Stimulated activated effector memory CD8-positive, alpha-beta T cell treated with anti-CD3 and anti-CD28 coated beads, Interleukin-12 subunit alpha, Interleukin-12 subunit beta, amount 100 ng/mL, for 72 hours (primary cell): ENCODE measurements around the gene MUC5B.

Experiments used
- ATAC-seq: fragments of 150-1000 bp; cut with Tn5 transposase; 2 replicates; pipeline ENCODE4 v1.10.0; 2021
- DNase-seq, 2 donors: peaks; one replicate each; pipeline ENCODE4 v3.0.0; 2021 to 2022; ENCODE audit warnings: low spot score in 2 of 2
- H3K27ac Mint-ChIP-seq: one replicate; pipeline ENCODE4 v1.8.0; 2022; ENCODE audit warnings: mild to moderate bottlenecking, mixed read lengths
- H3K36me3 Mint-ChIP-seq: one replicate; pipeline ENCODE4 v1.8.0; 2022; ENCODE audit warnings: mild to moderate bottlenecking, mixed read lengths
- H3K4me1 Mint-ChIP-seq: one replicate; pipeline ENCODE4 v1.8.0; 2022; ENCODE audit warnings: mixed read lengths
- H3K4me3 Mint-ChIP-seq: one replicate; pipeline ENCODE4 v1.8.0; 2022; ENCODE audit warnings: mild to moderate bottlenecking, mixed read lengths
- H3K9me3 Mint-ChIP-seq: one replicate; pipeline ENCODE4 v1.8.0; 2022; ENCODE audit warnings: mixed read lengths

Gene MUC5B

GRCh38 chr11:1230456-1231395 lies 7.9 kb downstream of the MUC5B start:
- ATAC-seq (no peak), DNase-seq (no peak)
- Mint-ChIP-seq H3K4me1 (no peaks in the 10 kb centered on the region), H3K4me3 (no peak overlapping the region), H3K36me3 (no peaks in the 10 kb centered on the region), H3K27ac (no peak overlapping the region), H3K9me3 (no peaks in the 10 kb centered on the region)

- Mint-ChIP-seq H3K9me3 (no peaks in the 10 kb centered on the region), H3K4me1 (no peaks in the 10 kb centered on the region), H3K36me3 (no peaks in the 10 kb centered on the region), H3K27ac (no peak overlapping the region), H3K4me3 (no peak overlapping the region)
- DNase-seq (no peak), ATAC-seq (no peak)
These were observed 8.6 kb downstream of the MUC5B start for GRCh38 chr11:1231396-1232020.

- ATAC-seq (no peak), DNase-seq (no peak)
- no peaks in the 10 kb centered on the region for H3K4me1 Mint-ChIP-seq
- H3K4me3 Mint-ChIP-seq: no peak overlapping the region
- no peaks in the 10 kb centered on the region for H3K36me3 Mint-ChIP-seq
- no peak overlapping the region for H3K27ac Mint-ChIP-seq
- no peaks in the 10 kb centered on the region for H3K9me3 Mint-ChIP-seq
These were observed 9.4 kb downstream of the MUC5B start for GRCh38 chr11:1232021-1232882.

DNA sequence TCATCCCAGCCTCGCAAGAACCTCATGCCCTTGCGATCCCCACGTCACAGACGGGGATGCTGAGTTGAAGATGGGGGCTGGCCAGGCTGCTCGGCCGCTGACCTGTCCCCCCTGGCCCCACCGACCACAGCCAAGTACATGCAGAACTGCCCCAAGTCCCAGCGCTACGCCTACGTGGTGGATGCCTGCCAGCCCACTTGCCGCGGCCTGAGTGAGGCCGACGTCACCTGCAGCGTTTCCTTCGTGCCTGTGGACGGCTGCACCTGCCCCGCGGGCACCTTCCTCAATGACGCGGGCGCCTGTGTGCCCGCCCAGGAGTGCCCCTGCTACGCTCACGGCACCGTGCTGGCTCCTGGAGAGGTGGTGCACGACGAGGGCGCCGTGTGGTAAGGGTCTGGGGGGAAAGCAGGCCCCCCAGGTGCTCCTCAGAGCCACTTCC lies 10.0 kb downstream of the MUC5B start:
- ATAC-seq (no peak), DNase-seq (no peak)
- Mint-ChIP-seq H3K36me3 (no peaks in the 10 kb centered on the region), H3K4me1 (no peaks in the 10 kb centered on the region), H3K9me3 (no peaks in the 10 kb centered on the region), H3K27ac (no peak overlapping the region), H3K4me3 (no peak overlapping the region)

DNA sequence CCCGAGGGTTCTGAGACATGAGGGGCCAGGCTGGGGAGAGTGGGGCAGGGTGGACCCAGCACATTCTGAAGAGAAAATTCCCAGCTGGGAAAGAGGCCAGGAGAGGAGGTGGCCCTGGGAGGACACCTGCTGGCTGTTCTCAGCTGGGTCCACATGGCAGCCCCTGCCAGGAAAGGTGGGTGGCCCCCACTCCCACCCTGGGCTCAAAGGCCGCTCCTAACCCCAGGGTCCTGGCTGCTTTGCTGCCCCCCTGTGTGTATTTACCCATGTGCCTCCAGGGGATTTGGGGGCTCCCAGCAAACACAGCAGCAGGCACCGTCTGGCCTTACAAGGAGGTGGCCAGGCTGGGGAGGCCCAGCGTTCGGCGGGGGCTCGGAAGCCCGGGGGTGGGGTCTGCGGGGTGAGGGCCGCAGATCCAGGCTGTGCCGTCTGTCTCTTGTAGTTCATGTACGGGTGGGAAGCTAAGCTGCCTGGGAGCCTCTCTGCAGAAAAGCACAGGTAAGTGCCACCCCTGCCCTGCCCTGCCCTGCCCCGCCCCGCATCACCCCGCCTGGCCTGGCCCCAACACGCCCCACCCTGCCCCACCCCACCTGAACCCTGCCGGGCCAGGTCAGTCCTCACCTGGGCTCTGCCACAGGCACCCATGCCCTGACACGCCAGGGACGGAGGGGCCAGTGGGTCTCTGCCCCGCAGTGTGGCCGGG lies 10.6 kb downstream of the MUC5B start:
- Mint-ChIP-seq H3K9me3 (no peaks in the 10 kb centered on the region), H3K4me1 (no peaks in the 10 kb centered on the region), H3K4me3 (no peak overlapping the region), H3K36me3 (no peaks in the 10 kb centered on the region), H3K27ac (no peak overlapping the region)
- ATAC-seq (no peak), DNase-seq (no peak)

GRCh38 chr11:1234054-1234720 lies 11.3 kb downstream of the MUC5B start:
- H3K36me3 Mint-ChIP-seq: no peaks in the 10 kb centered on the region
- DNase-seq (no peak), ATAC-seq (no peak)
- no peak overlapping the region for H3K4me3 Mint-ChIP-seq
- H3K9me3 Mint-ChIP-seq: no peaks in the 10 kb centered on the region
- no peaks in the 10 kb centered on the region for H3K4me1 Mint-ChIP-seq
- H3K27ac Mint-ChIP-seq: no peak overlapping the region

- no peaks in the 10 kb centered on the region for H3K9me3 Mint-ChIP-seq
- DNase-seq (no peak), ATAC-seq (no peak)
- no peak overlapping the region for H3K27ac Mint-ChIP-seq
- H3K4me3 Mint-ChIP-seq: no peak overlapping the region
- no peaks in the 10 kb centered on the region for H3K4me1 Mint-ChIP-seq
- no peaks in the 10 kb centered on the region for H3K36me3 Mint-ChIP-seq
These were observed 12.0 kb downstream of the MUC5B start for GRCh38 chr11:1234771-1235305.

GRCh38 chr11:1235306-1235900 lies 12.5 kb downstream of the MUC5B start:
- no peak for DNase-seq
- H3K4me1 Mint-ChIP-seq: no peaks in the 10 kb centered on the region
- no peak overlapping the region for H3K27ac Mint-ChIP-seq
- no peak overlapping the region for H3K4me3 Mint-ChIP-seq
- H3K36me3 Mint-ChIP-seq: no peaks in the 10 kb centered on the region
- ATAC-seq: no peak
- H3K9me3 Mint-ChIP-seq: no peaks in the 10 kb centered on the region

GRCh38 chr11:1235901-1236315 lies 13.0 kb downstream of the MUC5B start:
- H3K4me1 Mint-ChIP-seq: no peaks in the 10 kb centered on the region
- H3K36me3 Mint-ChIP-seq: no peaks in the 10 kb centered on the region
- DNase-seq (no peak), ATAC-seq (no peak)
- H3K4me3 Mint-ChIP-seq: no peak overlapping the region
- H3K9me3 Mint-ChIP-seq: no peaks in the 10 kb centered on the region
- H3K27ac Mint-ChIP-seq: no peak overlapping the region

DNA sequence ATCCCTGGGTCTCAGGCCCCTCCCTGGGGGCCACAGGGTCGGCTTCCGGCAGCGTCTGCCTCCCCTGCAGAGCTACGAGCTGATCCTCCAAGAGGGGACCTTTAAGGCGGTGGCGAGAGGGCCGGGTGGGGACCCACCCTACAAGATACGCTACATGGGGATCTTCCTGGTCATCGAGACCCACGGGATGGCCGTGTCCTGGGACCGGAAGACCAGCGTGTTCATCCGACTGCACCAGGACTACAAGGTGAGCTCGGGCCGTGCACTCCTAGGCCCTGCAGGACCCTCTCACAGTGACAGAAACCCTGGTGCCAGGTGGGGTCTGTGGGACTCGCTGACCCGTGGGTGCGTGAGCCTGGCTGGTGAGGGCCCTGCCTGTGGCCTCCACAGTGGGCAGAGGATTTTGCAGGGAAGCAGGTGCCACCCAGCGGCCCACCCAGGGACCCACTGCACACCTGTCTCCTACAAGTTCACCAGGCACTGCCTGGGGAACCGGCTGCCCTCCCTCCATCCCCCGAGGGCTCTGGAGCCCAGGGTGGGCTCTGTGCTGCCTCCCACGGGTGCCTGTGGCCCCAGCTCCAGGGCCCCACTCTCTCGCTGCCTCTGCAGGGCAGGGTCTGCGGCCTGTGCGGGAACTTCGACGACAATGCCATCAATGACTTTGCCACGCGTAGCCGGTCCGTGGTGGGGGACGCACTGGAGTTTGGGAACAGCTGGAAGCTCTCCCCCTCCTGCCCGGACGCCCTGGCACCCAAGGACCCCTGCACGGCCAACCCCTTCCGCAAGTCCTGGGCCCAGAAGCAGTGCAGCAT lies 13.7 kb downstream of the MUC5B start:
- no peak overlapping the region for H3K4me3 Mint-ChIP-seq
- DNase-seq (no peak), ATAC-seq (no peak)
- no peak overlapping the region for H3K27ac Mint-ChIP-seq
- no peaks in the 10 kb centered on the region for H3K4me1 Mint-ChIP-seq
- H3K9me3 Mint-ChIP-seq: no peaks in the 10 kb centered on the region
- no peaks in the 10 kb centered on the region for H3K36me3 Mint-ChIP-seq

DNA sequence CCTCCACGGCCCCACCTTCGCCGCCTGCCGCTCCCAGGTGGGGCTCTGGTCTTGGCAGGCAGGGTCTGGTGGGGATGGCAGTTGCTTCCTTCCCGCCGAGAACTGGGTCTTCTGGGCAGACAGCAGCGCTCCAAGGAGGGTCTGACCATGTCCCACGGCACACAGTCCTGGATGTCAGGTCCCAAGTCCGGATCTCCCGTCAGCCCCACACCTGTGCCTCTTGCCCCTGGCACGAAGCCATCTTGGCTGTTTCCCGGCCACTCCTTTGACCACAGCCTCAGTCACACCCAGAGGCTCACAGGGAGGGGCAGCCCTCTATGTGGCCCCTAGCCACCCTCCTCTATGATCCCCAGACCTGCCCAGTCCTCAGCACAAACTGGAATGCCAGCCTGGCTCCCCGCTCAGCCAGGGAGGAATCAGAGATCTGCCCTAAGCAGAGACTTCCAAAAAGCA lies 14.3 kb downstream of the MUC5B start:
- ATAC-seq (no peak), DNase-seq (no peak)
- Mint-ChIP-seq H3K9me3 (no peaks in the 10 kb centered on the region), H3K4me3 (no peak overlapping the region), H3K4me1 (no peaks in the 10 kb centered on the region), H3K27ac (no peak overlapping the region), H3K36me3 (no peaks in the 10 kb centered on the region)

DNA sequence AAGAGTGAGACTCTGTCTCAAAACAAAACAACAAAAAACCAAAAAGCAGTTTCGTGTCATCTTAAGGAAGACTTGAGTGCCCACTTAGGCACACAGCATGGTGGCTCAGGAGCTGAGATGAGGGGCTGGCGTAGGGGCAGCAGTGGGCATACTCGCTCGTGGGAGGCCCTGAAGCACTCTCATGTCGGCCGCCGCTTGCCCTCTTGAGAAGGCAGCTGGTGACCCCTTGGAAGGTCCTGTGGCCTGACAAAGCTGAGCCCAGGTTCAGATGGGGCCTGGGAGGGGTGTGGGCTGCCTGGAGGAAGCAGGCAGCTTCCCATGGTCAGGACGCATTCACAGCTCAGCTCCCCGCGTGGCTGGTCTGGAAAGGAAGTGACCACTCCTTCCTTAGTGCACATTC lies 15.0 kb downstream of the MUC5B start:
- no peak for DNase-seq
- Mint-ChIP-seq H3K9me3 (no peaks in the 10 kb centered on the region), H3K36me3 (no peaks in the 10 kb centered on the region), H3K27ac (no peak overlapping the region), H3K4me1 (no peaks in the 10 kb centered on the region), H3K4me3 (no peak overlapping the region)
- no peak for ATAC-seq

DNA sequence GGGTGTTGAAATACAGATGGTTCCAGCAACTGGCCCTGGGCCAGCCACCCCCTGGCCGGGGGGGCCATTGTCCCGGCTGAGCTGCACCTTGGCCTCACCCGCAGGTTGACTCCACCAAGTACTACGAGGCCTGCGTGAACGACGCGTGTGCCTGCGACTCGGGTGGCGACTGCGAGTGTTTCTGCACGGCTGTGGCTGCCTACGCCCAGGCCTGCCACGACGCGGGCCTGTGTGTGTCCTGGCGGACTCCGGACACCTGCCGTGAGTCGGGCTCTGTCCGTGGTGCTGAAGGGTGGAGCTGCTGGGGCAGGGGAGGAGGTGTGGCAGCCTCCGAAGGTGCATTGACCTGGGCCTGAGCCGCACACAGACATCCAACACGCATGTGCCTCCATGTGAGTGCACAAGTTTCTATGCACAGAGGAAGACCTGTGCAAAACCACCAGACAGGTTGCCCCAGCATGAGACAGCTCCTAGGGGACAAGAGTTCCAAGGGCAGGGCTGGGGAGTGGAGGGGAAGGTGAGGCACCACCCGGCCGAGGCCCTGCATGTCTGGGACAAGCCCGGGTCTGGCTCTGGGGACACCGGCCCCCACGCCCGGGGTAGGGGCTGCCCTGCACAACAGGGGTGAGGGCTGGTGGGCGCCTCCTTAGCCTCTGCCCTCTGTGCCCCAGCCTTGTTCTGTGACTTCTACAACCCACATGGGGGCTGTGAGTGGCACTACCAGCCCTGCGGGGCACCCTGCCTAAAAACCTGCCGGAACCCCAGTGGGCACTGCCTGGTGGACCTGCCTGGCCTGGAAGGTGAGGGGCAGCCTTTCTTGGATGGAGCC lies 16.1 kb downstream of the MUC5B start:
- DNase-seq: no peak
- Mint-ChIP-seq H3K9me3 (no peaks in the 10 kb centered on the region), H3K36me3 (no peaks in the 10 kb centered on the region), H3K4me3 (no peak overlapping the region), H3K27ac (no peak overlapping the region), H3K4me1 (no peaks in the 10 kb centered on the region)
- ATAC-seq: no peak
